Measurements from ENCODE around the gene CPVL.

GRCh38 chr7:28954471-28954870 is 191.9 kb downstream of the CPVL start:
- no peak for TF ChIP-seq CTCF (IDR thresholded peaks at IDR 0.05; ENCODE audit: low read depth, low read length, poor library complexity, severe bottlenecking)
- TF ChIP-seq EZH2phosphoT487 (IDR thresholded peaks at IDR 0.05; ENCODE audit: borderline replicate concordance, low read length): no peak
